ENCODE data around the gene MEOX2.

MEOX2 gene

DNA sequence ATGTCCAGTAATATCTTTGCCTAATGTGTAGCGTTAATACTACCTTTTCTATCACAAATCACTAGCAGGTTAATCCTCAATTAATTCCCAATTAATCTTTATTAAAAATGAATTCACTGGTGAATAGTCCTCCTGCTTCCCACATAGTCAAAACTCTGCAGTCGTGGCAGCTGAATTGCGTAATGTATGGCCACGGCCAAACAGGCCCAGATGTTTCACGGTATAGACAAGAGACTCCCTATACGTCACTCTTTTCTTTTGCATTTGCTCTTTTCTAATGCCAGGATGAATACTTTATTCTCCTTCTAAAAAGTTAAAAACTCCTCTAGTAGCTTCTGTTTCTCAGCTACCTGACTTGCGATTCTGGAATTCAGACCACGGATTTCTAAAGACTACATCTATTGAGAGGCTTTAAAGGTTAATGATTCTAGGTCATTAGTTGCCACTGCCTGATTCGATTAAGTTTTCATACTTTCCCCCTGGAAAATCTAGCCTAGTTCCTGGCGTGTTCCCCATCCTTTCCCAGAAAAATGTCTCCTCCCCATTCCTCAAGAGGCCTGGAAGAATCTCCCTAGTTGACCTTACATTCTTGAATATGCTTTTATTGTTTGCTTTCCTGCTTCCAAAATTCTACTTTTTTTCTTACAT is 16.9 kb downstream of the MEOX2 start:
- Histone ChIP-seq H3F3A (ENCODE audit: low read depth) (no peaks in the 10 kb centered on the region), H2AFZ (ENCODE audit: low read length) (no peak overlapping the region), H4K20me1 (ENCODE audit: insufficient read depth, low read length, poor library complexity, severe bottlenecking) (no peaks in the 10 kb centered on the region), H3K27me3 (ENCODE audit: insufficient read depth, low read length, poor library complexity, severe bottlenecking) (no peaks in the 10 kb centered on the region), H3K4me1 (ENCODE audit: insufficient read depth, low read length, poor library complexity, severe bottlenecking) (no peaks in the 10 kb centered on the region), H3K4me2 (ENCODE audit: low read depth, low read length, poor library complexity, severe bottlenecking) (no peak overlapping the region), H3K9me3 (ENCODE audit: insufficient read depth, low read depth, low read length) (no peaks in the 10 kb centered on the region), H3K9me2 (replicated peaks; ENCODE audit: low read depth, low read length) (no peaks in the 10 kb centered on the region), H3K9ac (ENCODE audit: low read depth, low read length, poor library complexity, severe bottlenecking) (no peak overlapping the region), H3K36me3 (ENCODE audit: insufficient read depth, low read length) (no peaks in the 10 kb centered on the region), H3K79me2 (ENCODE audit: insufficient read depth, low read length) (no peaks in the 10 kb centered on the region), H3K4me3 (ENCODE audit: low read length, poor library complexity, severe bottlenecking) (no peak overlapping the region)
- TF ChIP-seq, protein P1, sequence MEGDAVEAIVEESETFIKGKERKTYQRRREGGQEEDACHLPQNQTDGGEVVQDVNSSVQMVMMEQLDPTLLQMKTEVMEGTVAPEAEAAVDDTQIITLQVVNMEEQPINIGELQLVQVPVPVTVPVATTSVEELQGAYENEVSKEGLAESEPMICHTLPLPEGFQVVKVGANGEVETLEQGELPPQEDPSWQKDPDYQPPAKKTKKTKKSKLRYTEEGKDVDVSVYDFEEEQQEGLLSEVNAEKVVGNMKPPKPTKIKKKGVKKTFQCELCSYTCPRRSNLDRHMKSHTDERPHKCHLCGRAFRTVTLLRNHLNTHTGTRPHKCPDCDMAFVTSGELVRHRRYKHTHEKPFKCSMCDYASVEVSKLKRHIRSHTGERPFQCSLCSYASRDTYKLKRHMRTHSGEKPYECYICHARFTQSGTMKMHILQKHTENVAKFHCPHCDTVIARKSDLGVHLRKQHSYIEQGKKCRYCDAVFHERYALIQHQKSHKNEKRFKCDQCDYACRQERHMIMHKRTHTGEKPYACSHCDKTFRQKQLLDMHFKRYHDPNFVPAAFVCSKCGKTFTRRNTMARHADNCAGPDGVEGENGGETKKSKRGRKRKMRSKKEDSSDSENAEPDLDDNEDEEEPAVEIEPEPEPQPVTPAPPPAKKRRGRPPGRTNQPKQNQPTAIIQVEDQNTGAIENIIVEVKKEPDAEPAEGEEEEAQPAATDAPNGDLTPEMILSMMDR (conservative IDR thresholded peaks at IDR 0.05; ENCODE audit: low read length) = no peak
- no peak for TF ChIP-seq EZH2phosphoT487 (IDR thresholded peaks at IDR 0.05; ENCODE audit: borderline replicate concordance)

DNA sequence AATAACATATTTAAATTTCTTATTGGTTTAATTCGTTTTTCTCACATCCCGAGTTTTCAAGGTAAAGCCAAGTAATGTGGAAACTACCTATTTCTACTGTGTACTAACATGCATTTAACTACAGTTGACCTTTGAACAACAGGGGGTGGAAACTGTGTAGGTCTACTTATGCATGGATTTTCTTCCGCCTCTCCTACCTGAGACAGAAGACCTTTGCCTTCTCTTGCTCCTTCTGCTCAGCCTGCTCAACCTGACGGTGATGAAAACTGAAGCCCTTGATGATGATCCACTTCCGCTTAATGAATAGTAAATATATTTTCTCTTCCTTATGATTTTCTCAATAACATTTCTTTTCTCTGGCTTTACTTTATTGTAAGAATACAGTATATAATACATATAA is 18.5 kb downstream of the MEOX2 start:
- H2AFZ ChIP-seq (ENCODE audit: low read length) = no peak overlapping the region
- H3K4me2 ChIP-seq (ENCODE audit: low read depth, low read length, poor library complexity, severe bottlenecking) = no peak overlapping the region
- no peaks in the 10 kb centered on the region for H3K9me3 ChIP-seq (ENCODE audit: insufficient read depth, low read depth, low read length)
- no peaks in the 10 kb centered on the region for H3K4me1 ChIP-seq (ENCODE audit: insufficient read depth, low read length, poor library complexity, severe bottlenecking)
- H3K79me2 ChIP-seq (ENCODE audit: insufficient read depth, low read length) = no peaks in the 10 kb centered on the region
- H3K4me3 ChIP-seq (ENCODE audit: low read length, poor library complexity, severe bottlenecking) = no peak overlapping the region
- no peaks in the 10 kb centered on the region for H3K27me3 ChIP-seq (ENCODE audit: insufficient read depth, low read length, poor library complexity, severe bottlenecking)
- H3K9me2 ChIP-seq (replicated peaks; ENCODE audit: low read depth, low read length) = no peaks in the 10 kb centered on the region
- no peaks in the 10 kb centered on the region for H3K36me3 ChIP-seq (ENCODE audit: insufficient read depth, low read length)
- H3F3A ChIP-seq (ENCODE audit: low read depth) = no peaks in the 10 kb centered on the region
- no peak for TF ChIP-seq EZH2phosphoT487 (IDR thresholded peaks at IDR 0.05; ENCODE audit: borderline replicate concordance)
- no peaks in the 10 kb centered on the region for H4K20me1 ChIP-seq (ENCODE audit: insufficient read depth, low read length, poor library complexity, severe bottlenecking)
- H3K9ac ChIP-seq (ENCODE audit: low read depth, low read length, poor library complexity, severe bottlenecking) = no peak overlapping the region

DNA sequence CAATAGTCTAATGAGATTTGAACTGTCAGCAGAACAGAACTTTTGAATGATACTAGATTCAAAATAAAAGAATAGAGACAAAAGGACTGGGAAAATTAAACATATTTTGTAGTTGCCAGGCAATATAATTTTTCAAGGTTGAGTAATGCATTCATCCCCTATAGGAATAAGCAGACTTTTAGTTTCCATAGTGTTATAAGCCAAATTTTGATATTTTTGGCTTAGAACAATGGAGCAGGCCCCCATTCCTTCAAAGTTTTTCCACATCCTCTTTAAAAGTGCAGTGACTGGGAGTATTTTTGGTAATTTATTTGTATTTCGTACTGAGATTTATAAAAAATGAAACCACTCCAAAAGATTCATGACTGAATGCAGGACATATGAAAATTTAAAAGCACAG is 24.0 kb downstream of the MEOX2 start:
- H3K36me3 ChIP-seq (ENCODE audit: insufficient read depth, low read length) = no peaks in the 10 kb centered on the region
- TF ChIP-seq, protein P1 (conservative IDR thresholded peaks at IDR 0.05; ENCODE audit: low read length) = no peak
- no peak for TF ChIP-seq EZH2phosphoT487 (IDR thresholded peaks at IDR 0.05; ENCODE audit: borderline replicate concordance)
- no peaks in the 10 kb centered on the region for H4K20me1 ChIP-seq (ENCODE audit: insufficient read depth, low read length, poor library complexity, severe bottlenecking)
- H3F3A ChIP-seq (ENCODE audit: low read depth) = no peaks in the 10 kb centered on the region
- H3K9me3 ChIP-seq (ENCODE audit: insufficient read depth, low read depth, low read length) = no peaks in the 10 kb centered on the region
- no peaks in the 10 kb centered on the region for H3K79me2 ChIP-seq (ENCODE audit: insufficient read depth, low read length)
- no peaks in the 10 kb centered on the region for H3K4me1 ChIP-seq (ENCODE audit: insufficient read depth, low read length, poor library complexity, severe bottlenecking)
- no peaks in the 10 kb centered on the region for H3K9me2 ChIP-seq (replicated peaks; ENCODE audit: low read depth, low read length)
- H3K27me3 ChIP-seq (ENCODE audit: insufficient read depth, low read length, poor library complexity, severe bottlenecking) = no peaks in the 10 kb centered on the region
- no peak overlapping the region for H3K4me3 ChIP-seq (ENCODE audit: low read length, poor library complexity, severe bottlenecking)
- H2AFZ ChIP-seq (ENCODE audit: low read length) = no peak overlapping the region
- H3K9ac ChIP-seq (ENCODE audit: low read depth, low read length, poor library complexity, severe bottlenecking) = no peak overlapping the region
- no peak overlapping the region for H3K4me2 ChIP-seq (ENCODE audit: low read depth, low read length, poor library complexity, severe bottlenecking)

DNA sequence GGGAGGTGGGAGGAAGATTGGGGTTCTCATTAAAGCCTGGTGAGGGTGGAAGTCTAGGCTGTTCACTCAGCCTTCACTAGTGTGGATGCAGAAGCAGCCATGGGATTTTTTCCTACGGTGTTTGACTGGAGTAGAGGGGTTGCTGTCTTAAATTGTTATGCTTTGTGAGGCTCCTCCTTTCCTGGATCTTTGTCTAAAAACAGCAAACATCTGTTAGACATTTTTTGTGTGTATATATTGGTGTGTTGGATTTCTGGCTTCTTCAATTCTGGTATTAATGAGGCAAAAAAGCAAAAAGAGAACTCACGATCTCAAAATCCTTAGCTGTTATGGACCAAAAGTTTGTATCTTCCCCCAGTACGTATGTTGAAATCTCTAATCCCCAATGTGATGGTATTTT is 28.2 kb downstream of the MEOX2 start:
- Histone ChIP-seq H2AFZ (ENCODE audit: low read length) (no peak overlapping the region), H3K79me2 (ENCODE audit: insufficient read depth, low read length) (no peaks in the 10 kb centered on the region), H4K20me1 (ENCODE audit: insufficient read depth, low read length, poor library complexity, severe bottlenecking) (no peaks in the 10 kb centered on the region), H3F3A (ENCODE audit: low read depth) (no peaks in the 10 kb centered on the region), H3K4me1 (ENCODE audit: insufficient read depth, low read length, poor library complexity, severe bottlenecking) (no peaks in the 10 kb centered on the region), H3K9me2 (replicated peaks; ENCODE audit: low read depth, low read length) (no peaks in the 10 kb centered on the region), H3K4me3 (ENCODE audit: low read length, poor library complexity, severe bottlenecking) (no peak overlapping the region), H3K4me2 (ENCODE audit: low read depth, low read length, poor library complexity, severe bottlenecking) (no peak overlapping the region), H3K9ac (ENCODE audit: low read depth, low read length, poor library complexity, severe bottlenecking) (no peak overlapping the region), H3K9me3 (ENCODE audit: insufficient read depth, low read depth, low read length) (no peaks in the 10 kb centered on the region), H3K27me3 (ENCODE audit: insufficient read depth, low read length, poor library complexity, severe bottlenecking) (no peaks in the 10 kb centered on the region), H3K36me3 (ENCODE audit: insufficient read depth, low read length) (no peaks in the 10 kb centered on the region)
- TF ChIP-seq, protein P1 (conservative IDR thresholded peaks at IDR 0.05; ENCODE audit: low read length) = no peak
- TF ChIP-seq EZH2phosphoT487 (IDR thresholded peaks at IDR 0.05; ENCODE audit: borderline replicate concordance) = no peak
